ENCODE data around the gene ODC1.

The ODC1 gene

GRCh38 chr2:10402062-10402585 lies 46.0 kb downstream of the ODC1 start:
- no peak for TF ChIP-seq CREB1 (IDR thresholded peaks at IDR 0.05; ENCODE audit: low read depth)
- no peak for TF ChIP-seq USF1 (IDR thresholded peaks at IDR 0.05)
- TF ChIP-seq ZBTB7A (IDR thresholded peaks at IDR 0.05; ENCODE audit: low read depth): no peak
- TF ChIP-seq NFIC (IDR thresholded peaks at IDR 0.05): no peak
- TF ChIP-seq YY1 (IDR thresholded peaks at IDR 0.05; ENCODE audit: low read depth): no peak
- TF ChIP-seq EP300 (IDR thresholded peaks at IDR 0.05; ENCODE audit: borderline replicate concordance): no peak
- no peak for TF ChIP-seq FOXM1 (IDR thresholded peaks at IDR 0.05; ENCODE audit: borderline replicate concordance, low read depth)
- no peak for TF ChIP-seq EGR1 (IDR thresholded peaks at IDR 0.05)
- no peak for TF ChIP-seq REST (IDR thresholded peaks at IDR 0.05; ENCODE audit: low read depth)
- TF ChIP-seq TEAD4 (IDR thresholded peaks at IDR 0.05): no peak
- TF ChIP-seq RAD21 (IDR thresholded peaks at IDR 0.05; ENCODE audit: low read depth): no peak
- no peak for TF ChIP-seq MAX (IDR thresholded peaks at IDR 0.05)
- TF ChIP-seq TAF1 (IDR thresholded peaks at IDR 0.05; ENCODE audit: low read depth): no peak
- TF ChIP-seq TCF12 (IDR thresholded peaks at IDR 0.05; ENCODE audit: low read depth): no peak
- TF ChIP-seq CEBPB (IDR thresholded peaks at IDR 0.05): no peak

GRCh38 chr2:10400978-10401951 lies 46.9 kb downstream of the ODC1 start:
- TF ChIP-seq EGR1 (IDR thresholded peaks at IDR 0.05) (no peak), USF1 (IDR thresholded peaks at IDR 0.05) (no peak), TCF12 (IDR thresholded peaks at IDR 0.05; ENCODE audit: low read depth) (no peak), TEAD4 (IDR thresholded peaks at IDR 0.05) (no peak), TAF1 (IDR thresholded peaks at IDR 0.05; ENCODE audit: low read depth) (no peak), YY1 (IDR thresholded peaks at IDR 0.05; ENCODE audit: low read depth) (no peak), ZBTB7A (IDR thresholded peaks at IDR 0.05; ENCODE audit: low read depth) (no peak), NFIC (IDR thresholded peaks at IDR 0.05) (no peak), FOXM1 (IDR thresholded peaks at IDR 0.05; ENCODE audit: borderline replicate concordance, low read depth) (no peak), CREB1 (IDR thresholded peaks at IDR 0.05; ENCODE audit: low read depth) (no peak)

- no peak for TF ChIP-seq ZBTB7A (IDR thresholded peaks at IDR 0.05; ENCODE audit: low read depth)
- TF ChIP-seq RAD21 (IDR thresholded peaks at IDR 0.05; ENCODE audit: low read depth): no peak
- no peak for TF ChIP-seq YY1 (IDR thresholded peaks at IDR 0.05; ENCODE audit: low read depth)
- no peak for TF ChIP-seq USF1 (IDR thresholded peaks at IDR 0.05)
- TF ChIP-seq CREB1 (IDR thresholded peaks at IDR 0.05; ENCODE audit: low read depth): no peak
- TF ChIP-seq NFIC (IDR thresholded peaks at IDR 0.05): no peak
- no peak for TF ChIP-seq CEBPB (IDR thresholded peaks at IDR 0.05)
- no peak for TF ChIP-seq MAX (IDR thresholded peaks at IDR 0.05)
- TF ChIP-seq TAF1 (IDR thresholded peaks at IDR 0.05; ENCODE audit: low read depth): no peak
- TF ChIP-seq TEAD4 (IDR thresholded peaks at IDR 0.05): no peak
- TF ChIP-seq EP300 (IDR thresholded peaks at IDR 0.05; ENCODE audit: borderline replicate concordance): no peak
- no peak for TF ChIP-seq EGR1 (IDR thresholded peaks at IDR 0.05)
- TF ChIP-seq FOXM1 (IDR thresholded peaks at IDR 0.05; ENCODE audit: borderline replicate concordance, low read depth): no peak
- no peak for TF ChIP-seq TCF12 (IDR thresholded peaks at IDR 0.05; ENCODE audit: low read depth)
- no peak for TF ChIP-seq REST (IDR thresholded peaks at IDR 0.05; ENCODE audit: low read depth)
These were observed 47.6 kb downstream of the ODC1 start for GRCh38 chr2:10400568-10400977.

- TF ChIP-seq TEAD4 (IDR thresholded peaks at IDR 0.05) (no peak), EGR1 (IDR thresholded peaks at IDR 0.05) (no peak), TAF1 (IDR thresholded peaks at IDR 0.05; ENCODE audit: low read depth) (no peak)
These were observed 48.1 kb downstream of the ODC1 start for GRCh38 chr2:10400002-10400401.

GRCh38 chr2:10399358-10399757 lies 48.8 kb downstream of the ODC1 start:
- TF ChIP-seq USF1 (IDR thresholded peaks at IDR 0.05) (no peak), TCF12 (IDR thresholded peaks at IDR 0.05; ENCODE audit: low read depth) (no peak), YY1 (IDR thresholded peaks at IDR 0.05; ENCODE audit: low read depth) (no peak), RAD21 (IDR thresholded peaks at IDR 0.05; ENCODE audit: low read depth) (no peak), EP300 (IDR thresholded peaks at IDR 0.05; ENCODE audit: borderline replicate concordance) (no peak), TEAD4 (IDR thresholded peaks at IDR 0.05) (no peak), ZBTB7A (IDR thresholded peaks at IDR 0.05; ENCODE audit: low read depth) (no peak), FOXM1 (IDR thresholded peaks at IDR 0.05; ENCODE audit: borderline replicate concordance, low read depth) (no peak), REST (IDR thresholded peaks at IDR 0.05; ENCODE audit: low read depth) (no peak), MAX (IDR thresholded peaks at IDR 0.05) (no peak), EGR1 (IDR thresholded peaks at IDR 0.05) (no peak), CEBPB (IDR thresholded peaks at IDR 0.05) (no peak), NFIC (IDR thresholded peaks at IDR 0.05) (no peak), TAF1 (IDR thresholded peaks at IDR 0.05; ENCODE audit: low read depth) (no peak), CREB1 (IDR thresholded peaks at IDR 0.05; ENCODE audit: low read depth) (no peak)

Measured in Ishikawa (cell line).